Subcutaneous preadipocyte (primary cell): ENCODE results near the gene CDC42BPG. TPM values are rescaled to one million over a fixed set of nuclear protein-coding genes. Genes with fewer than 3 reads are reported as not detected.

Experiments
- total RNA-seq: library from RNA; depleted of rRNA; stranded (reverse); fragments of >200 nt; gene quantifications from 2 replicates; pipeline ENCODE4 v1.2.3, GENCODE V29; 2012

CDC42BPG gene, protein sequence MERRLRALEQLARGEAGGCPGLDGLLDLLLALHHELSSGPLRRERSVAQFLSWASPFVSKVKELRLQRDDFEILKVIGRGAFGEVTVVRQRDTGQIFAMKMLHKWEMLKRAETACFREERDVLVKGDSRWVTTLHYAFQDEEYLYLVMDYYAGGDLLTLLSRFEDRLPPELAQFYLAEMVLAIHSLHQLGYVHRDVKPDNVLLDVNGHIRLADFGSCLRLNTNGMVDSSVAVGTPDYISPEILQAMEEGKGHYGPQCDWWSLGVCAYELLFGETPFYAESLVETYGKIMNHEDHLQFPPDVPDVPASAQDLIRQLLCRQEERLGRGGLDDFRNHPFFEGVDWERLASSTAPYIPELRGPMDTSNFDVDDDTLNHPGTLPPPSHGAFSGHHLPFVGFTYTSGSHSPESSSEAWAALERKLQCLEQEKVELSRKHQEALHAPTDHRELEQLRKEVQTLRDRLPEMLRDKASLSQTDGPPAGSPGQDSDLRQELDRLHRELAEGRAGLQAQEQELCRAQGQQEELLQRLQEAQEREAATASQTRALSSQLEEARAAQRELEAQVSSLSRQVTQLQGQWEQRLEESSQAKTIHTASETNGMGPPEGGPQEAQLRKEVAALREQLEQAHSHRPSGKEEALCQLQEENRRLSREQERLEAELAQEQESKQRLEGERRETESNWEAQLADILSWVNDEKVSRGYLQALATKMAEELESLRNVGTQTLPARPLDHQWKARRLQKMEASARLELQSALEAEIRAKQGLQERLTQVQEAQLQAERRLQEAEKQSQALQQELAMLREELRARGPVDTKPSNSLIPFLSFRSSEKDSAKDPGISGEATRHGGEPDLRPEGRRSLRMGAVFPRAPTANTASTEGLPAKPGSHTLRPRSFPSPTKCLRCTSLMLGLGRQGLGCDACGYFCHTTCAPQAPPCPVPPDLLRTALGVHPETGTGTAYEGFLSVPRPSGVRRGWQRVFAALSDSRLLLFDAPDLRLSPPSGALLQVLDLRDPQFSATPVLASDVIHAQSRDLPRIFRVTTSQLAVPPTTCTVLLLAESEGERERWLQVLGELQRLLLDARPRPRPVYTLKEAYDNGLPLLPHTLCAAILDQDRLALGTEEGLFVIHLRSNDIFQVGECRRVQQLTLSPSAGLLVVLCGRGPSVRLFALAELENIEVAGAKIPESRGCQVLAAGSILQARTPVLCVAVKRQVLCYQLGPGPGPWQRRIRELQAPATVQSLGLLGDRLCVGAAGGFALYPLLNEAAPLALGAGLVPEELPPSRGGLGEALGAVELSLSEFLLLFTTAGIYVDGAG (N-terminal part only)
- total RNA-seq = under 0.01 TPM in 2 replicates

DNA sequence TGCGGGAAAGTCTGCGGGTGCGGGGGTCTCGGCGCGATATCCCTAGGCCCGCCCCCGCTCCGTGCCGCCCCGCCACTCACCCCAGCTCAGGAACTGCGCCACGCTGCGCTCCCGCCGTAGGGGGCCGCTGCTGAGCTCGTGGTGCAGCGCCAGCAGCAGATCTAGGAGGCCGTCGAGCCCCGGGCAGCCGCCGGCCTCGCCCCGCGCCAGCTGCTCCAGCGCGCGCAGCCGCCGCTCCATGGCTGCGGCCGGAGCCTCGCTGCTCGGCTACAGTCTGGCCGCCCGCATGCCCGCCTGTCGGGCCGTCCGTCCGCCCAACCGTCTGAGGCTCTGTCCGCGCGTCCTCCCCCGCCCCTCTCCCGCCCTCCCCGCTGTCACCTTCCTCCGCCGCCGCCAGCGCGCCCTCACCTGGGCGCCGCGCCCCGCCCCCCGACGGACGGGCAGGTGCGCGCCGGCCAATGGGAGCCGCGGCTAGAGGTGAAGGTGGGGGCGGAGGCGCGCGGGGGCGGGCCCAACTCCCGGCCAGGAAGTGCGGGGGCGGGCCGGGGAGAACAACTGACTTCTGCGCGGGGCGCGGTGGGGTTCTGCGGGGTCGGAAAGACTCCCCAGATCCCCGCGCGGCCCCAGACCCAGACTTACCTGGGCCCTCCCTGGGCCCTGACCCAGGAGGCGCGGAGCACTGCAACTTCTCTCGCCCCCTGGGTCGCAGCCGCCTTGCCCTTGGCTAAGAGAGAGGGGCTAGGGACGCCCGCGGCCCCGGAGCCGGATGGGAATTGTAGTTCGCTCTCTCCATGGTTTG lies at the start of gene CDC42BPG:
CDC42BPG (minus strand) TSS at position 324 of the 799 bp plus-strand sequence; CDS start at position 240, 84 bp downstream.

DNA sequence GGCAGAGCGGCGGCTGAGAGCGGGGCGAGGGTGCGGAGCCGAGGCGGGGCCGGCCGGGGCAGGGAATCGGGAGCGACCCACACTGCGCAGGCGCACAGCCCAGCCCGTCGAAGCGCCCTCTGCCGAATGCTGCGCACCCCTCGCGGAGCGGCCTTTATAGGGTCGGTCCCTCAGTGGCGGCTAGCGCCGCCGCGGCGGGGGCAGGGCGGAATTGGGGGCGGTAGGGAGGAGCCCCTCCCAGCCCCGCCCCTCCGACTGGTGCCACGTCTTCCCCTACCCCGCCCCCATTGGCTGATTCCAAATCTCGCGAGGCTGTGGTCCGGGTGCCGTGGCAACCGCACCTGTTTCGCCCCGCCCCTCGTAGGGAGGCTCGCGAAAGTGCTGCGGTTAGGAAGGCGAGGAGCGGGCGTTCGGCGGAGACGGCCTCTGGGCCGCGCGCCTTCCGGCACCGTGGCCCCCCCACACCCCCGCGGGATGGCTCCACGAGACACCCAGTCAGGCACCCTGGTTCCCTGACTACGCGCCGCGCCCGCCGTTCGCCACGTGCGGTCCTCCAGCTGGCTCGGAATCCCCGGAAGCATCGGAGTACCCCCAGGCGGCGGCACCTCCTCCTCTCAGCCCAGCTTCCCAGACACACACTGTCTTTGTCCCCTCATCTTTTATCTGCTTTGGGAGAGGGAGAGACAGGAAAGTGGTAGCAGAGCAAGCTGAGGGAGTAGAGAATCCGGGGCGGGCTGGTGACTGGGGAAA lies 34.2 kb upstream of the CDC42BPG start, which contains the start of gene EHD1:
EHD1 (minus strand) TSS at position 128 of the 750 bp plus-strand sequence. CDS start 157 bp downstream, outside the sequence.

DNA sequence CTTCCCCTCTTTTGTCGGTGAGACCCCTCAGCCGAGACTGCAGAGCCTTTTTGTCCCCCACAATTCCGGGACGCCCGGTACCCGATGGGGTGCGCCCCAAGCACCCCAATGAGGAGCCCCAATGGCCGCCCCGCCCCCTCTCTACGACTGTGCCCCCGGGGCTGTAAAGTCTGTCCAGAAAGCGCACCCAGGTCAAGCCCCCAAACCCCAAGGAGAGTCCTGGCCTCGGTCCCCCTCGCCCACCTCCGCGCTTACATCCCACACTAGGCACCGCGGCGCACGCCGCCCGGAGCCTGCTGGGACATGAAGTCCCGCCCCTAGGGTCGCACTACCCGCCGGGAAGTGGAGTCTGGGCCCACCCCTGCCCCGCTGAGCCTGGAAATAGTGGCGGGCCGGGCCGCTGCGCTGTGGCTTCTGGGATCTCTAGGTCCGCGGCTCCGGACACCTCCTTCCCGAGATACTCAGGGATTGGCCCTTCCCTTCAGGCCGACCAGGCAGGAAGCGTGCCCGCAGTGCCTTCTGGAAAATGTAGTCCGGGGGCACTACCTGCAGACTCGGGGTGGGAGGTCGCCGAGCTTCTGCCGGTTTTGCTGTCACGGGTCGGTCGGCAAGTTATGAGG lies 34.1 kb downstream of the CDC42BPG start, which contains the start of gene MEN1:
MEN1 (minus strand) TSS at position 281 of the 620 bp plus-strand sequence. CDS start 442 bp downstream, outside the sequence.

DNA sequence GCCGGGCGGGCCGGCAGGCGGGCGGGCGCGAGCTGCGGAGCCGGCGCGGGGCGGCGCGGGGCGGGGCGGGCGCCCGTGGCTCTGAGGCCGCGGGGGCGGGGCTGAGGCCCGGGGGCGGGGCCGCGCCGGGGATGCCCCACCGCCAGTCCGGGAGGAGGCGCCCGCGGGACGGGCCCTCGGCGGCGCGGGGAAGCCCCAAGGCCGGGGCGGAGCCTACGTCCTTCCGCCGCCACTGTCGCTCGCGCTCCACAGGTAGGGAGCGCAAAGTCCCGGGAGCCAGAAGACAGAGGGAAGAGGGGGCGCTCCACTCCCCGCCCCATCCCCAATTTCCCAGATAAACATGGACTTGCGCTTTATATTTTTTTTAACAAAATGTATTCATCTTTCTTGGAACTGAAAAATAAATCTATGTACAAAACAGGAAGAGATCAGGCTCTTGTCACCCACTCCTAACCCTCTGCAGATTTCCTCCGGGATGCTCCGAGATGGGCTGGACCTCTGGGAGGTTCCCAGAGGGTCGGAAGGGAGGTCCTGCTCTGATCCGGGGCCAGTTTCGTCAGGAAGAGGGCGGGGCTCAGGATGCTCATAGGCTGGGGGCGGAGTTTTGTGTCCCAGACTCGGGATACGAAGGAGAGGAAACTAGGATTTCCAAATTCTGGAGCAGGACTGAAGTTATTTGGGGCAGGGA lies 41.2 kb downstream of the CDC42BPG start, which contains the start of gene MAP4K2:
MAP4K2 (minus strand) TSS at position 57 of the 688 bp plus-strand sequence. CDS start 65 bp downstream, outside the sequence.

GRCh38 chr11:64778473-64779298 lies 65.8 kb downstream of the CDC42BPG start, which contains the start of gene SF1:
Gene SF1, minus strand, starts transcription at chr11:64778542. Its CDS starts 150 bp downstream, at chr11:64778392.

Other genes starting within 250 kb of the CDC42BPG start
- gene NRXN2, start 121.5 kb downstream of the CDC42BPG start, total RNA-seq = 9.2 and 17.2 TPM in 2 replicates
- gene RASGRP2, start 100.5 kb downstream of the CDC42BPG start, total RNA-seq = 0.20 and 0.37 TPM in 2 replicates
- 0.37 and 0.39 TPM in 2 replicates for gene PYGM, start 84.7 kb downstream of the CDC42BPG start, total RNA-seq
- gene SF1, start 66.1 kb downstream of the CDC42BPG start, total RNA-seq = 110 and 126 TPM in 2 replicates
- 7.0 and 12.3 TPM in 2 replicates for gene MAP4K2, start 41.4 kb downstream of the CDC42BPG start, total RNA-seq
- gene MEN1, start 34.1 kb downstream of the CDC42BPG start, total RNA-seq = 20.2 and 22.1 TPM in 2 replicates
- 40.1 and 75.3 TPM in 2 replicates for gene EHD1, start 34.0 kb upstream of the CDC42BPG start, total RNA-seq
- 15.4 and 19.5 TPM in 2 replicates for gene ATG2A, start 72.6 kb upstream of the CDC42BPG start, total RNA-seq
- gene PPP2R5B, start 80.0 kb upstream of the CDC42BPG start, total RNA-seq = 5.9 and 8.2 TPM in 2 replicates
- gene GPHA2, start 91.2 kb upstream of the CDC42BPG start, total RNA-seq = not detected in 2 replicates
- not detected in 2 replicates for gene MAJIN, start 127.5 kb upstream of the CDC42BPG start, total RNA-seq
- gene BATF2, start 152.3 kb upstream of the CDC42BPG start, total RNA-seq = 0.37 and 0.98 TPM in 2 replicates
- 46.7 and 63.2 TPM in 2 replicates for gene ARL2, start 169.5 kb upstream of the CDC42BPG start, total RNA-seq
- 12.1 and 13.2 TPM in 2 replicates for gene SNX15, start 182.8 kb upstream of the CDC42BPG start, total RNA-seq
- 17.6 and 19.4 TPM in 2 replicates for gene SAC3D1, start 196.6 kb upstream of the CDC42BPG start, total RNA-seq
- gene NAALADL1, start 213.9 kb upstream of the CDC42BPG start, total RNA-seq = 10.8 and 14.3 TPM in 2 replicates
- 12.5 and 18.6 TPM in 2 replicates for gene CDCA5, start 239.4 kb upstream of the CDC42BPG start, total RNA-seq
- 26.8 and 29.0 TPM in 2 replicates for gene ZFPL1, start 239.6 kb upstream of the CDC42BPG start, total RNA-seq